GM21786 (cell line): ENCODE measurements around the gene PAFAH2.

Experiments used
- ATAC-seq: cut with Tn5 transposase; IDR thresholded peaks from one replicate; pipeline ENCODE4 v1.9.1; 2021; ENCODE audit not compliant: unreplicated experiment

The PAFAH2 gene

DNA sequence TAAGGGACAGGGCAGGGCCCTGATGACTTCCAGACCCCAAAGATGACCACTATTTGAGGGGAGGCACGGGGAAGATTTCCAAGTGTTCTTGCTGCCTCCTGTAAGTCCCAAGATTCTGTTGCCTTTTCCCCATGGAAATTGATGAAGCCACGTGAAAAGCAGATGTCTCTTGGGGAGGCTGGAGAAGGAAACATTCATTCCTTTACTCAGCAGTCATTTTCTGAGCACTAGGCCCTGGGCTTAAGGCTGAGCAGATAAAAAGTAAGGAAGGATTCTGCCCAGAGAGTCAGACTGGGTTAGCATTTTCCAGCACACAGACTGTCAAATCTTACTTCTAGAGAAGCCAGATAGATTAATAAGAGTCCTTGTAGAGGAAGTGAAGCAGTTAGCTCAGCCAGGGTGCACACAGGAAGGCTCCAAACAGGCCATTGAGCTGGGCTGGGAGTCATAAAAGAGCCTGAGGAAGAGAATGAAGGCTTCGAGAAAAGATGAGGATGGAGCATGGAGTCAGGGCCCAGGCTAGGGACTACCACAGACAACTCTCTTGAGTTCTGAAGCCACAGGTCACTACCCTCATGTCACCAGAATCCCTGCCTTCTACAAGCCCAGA, 33.9 kb upstream of the PAFAH2 start:
- no peak for ATAC-seq

- ATAC-seq = no peak
Measured at GRCh38 chr1:26031196-26031595, 33.3 kb upstream of the PAFAH2 start.

- ATAC-seq = no peak
Measured at GRCh38 chr1:26029864-26030481, 32.1 kb upstream of the PAFAH2 start.

- no peak for ATAC-seq
Measured at GRCh38 chr1:26029054-26029863, 31.4 kb upstream of the PAFAH2 start.

- ATAC-seq = no peak
Measured at GRCh38 chr1:26028490-26028980, 30.7 kb upstream of the PAFAH2 start.

- ATAC-seq = no peak
Measured at GRCh38 chr1:26027716-26028489, 30.0 kb upstream of the PAFAH2 start.

DNA sequence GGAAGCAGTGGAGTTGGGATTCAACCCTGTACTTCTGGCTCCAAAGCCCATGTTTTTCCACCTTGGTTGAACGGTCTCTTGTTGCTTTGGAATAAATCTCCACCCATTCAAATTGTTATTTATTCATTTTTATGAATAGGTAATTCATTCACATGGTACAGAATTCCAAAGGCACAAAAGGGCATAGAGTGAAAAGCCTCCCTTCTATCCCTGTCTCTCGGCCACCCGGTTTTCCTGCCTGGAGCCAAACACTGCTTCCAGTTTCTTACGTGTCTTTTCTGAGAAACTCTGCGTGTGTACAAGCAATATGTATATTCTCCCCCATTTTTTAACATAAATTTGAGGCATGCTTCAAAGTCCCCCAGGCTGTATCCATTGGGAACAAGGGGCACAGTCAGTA, 27.7 kb upstream of the PAFAH2 start:
- no peak for ATAC-seq

DNA sequence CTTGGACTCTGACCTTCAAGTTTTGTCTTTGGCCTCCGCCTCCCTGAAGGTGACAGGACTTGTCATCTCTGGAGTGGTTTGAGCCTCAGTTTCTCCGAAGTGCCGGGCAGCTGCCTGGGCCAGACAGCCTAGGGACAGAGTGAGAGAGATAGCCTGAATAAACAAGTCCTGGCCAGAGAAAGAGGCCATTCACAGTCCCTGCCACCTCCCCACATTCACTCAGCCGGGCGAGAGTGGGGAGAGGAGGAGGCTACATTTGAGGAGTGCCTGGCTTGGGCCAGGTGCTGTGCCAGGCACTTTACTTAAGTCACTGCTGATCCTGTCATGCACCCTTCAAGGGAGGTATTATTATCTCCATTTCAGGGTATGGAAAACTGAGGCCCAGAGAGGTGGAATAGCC, 27.2 kb upstream of the PAFAH2 start:
- no peak for ATAC-seq

DNA sequence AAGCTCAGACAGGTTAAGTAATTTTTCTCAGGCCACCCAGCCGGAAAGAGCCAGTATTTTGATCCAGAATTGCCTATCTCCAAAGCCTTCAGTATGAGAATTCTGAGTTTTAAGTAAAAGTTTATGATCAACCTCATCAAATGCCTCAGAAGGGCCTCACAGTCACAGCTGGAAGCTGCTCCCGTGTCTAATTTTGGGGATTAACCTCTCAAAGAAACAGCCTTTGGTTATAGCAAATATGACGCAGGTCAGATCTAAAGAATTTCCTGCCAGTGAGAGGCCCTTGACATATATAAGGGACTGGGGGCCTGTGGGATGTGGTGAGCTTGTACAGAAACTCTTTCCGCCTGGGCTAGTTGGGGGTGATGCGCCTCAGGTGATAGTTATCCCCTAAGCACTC, 26.0 kb upstream of the PAFAH2 start:
- ATAC-seq = no peak

DNA sequence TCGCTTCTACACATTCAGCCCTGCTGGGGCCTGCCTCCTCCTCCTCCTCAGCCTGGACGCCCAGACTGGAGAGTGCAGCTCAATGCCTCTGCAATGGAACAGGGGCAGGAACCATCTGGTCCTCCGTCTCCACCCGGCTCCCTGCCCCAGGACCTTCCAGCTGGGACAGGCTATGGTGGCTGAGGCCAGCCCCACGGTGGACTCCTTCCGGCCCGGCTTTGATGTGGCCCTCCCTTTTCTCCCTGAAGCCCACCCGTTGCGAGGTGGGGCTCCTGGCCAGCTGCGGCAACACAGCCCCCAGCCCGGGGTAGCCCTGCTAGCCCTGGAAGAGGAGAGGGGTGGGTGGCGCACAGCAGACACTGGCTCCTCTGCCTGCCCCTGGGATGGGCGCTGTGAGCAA, 25.1 kb upstream of the PAFAH2 start:
- ATAC-seq = no peak

GRCh38 chr1:26022404-26022779, 24.5 kb upstream of the PAFAH2 start:
- ATAC-seq = no peak

DNA sequence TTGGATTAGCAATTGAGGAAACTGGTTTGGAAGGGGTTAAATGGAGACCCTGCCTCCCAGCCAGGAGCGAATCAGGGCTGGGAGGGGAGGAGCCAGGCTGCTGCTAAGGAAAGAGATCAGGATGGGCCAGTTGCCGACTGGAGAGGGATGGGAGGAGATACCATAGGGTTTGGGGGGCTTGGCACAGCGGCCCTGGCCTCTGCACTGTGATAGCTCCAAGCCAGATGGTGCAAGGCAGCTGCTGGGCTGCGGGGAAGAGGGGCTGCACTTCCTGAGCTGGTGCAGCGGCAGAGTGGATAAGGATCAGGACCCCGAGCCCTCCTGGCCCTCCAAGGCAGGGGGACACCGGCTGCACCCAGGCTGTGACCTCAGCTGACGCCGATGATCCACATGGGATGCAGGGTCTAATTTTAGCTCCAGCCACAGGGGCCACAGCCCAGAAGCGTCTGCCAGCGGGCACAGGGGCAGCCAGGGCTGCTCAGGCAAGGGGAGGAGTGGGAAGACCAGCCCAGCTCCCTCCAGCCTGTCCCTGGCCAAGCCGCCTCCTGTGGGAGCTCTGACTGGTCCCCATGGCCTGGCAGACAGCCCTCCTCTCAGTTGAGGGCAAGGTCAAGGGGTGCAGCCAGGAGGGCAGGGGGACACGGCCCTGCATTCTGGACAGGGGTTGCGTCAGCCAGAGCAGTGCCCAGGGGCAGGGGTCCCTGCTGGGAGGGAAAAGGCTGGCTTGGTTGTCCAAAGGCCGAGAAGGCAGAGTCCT, 24.0 kb upstream of the PAFAH2 start, which contains the start of gene EXTL1:
Gene EXTL1 (plus strand): TSS at position 129 of the 757 bp plus-strand sequence. CDS start 872 bp downstream, outside the sequence.
- ATAC-seq = no peak

DNA sequence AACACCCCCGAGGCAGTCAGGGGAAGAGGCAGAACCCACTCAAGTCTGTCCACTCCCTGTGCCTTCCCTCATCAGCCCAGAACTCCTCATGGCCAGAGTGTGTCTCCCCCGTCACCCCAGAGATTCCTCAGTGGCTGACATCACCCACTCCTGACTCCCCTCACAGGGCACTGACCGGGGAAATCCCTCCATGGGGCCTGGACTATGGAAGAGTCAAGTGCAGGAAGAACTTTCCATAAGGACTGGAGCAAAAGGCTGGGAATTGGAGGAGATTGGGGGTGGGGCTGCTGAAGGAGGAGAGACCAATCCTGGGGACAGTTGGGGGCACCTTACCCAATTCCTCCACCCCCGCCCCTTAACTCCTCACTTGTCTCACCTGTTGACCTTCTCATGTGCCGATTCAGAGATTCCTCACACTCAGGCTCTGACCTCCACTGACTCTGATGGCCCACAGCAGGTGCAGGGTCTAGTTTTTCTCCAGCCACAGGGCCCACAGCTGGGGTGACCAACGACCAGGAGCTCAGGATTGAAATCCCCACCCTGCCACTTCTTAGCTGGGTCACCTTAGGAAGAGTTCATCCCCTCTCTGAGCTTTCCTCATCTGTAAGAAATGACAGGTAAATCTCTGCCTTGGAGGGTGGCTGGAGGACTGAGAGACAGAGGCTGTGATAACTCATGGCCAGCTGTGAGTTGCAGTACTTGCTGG, 23.2 kb upstream of the PAFAH2 start:
- ATAC-seq = no peak

DNA sequence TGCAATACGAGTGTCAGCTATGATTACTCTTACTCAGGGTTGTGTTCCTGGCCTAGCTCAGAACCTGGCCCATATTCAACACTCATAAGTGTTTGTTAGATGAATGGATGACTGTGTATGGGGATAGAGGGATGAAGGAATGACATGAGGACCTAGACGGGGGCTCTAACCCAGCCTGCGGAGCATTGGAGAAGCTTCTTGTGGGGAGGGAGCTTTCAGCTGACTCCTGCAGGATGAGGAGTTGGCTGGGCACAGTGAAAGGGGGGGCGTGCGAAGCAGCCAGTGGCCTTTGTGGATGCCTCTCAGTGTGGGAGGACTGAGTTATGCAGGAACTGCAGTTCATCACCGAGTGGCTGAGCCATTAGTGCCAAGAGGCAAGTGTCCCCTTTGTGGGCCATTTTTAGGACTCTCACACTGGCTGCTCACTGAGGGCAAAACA, 22.5 kb upstream of the PAFAH2 start:
- ATAC-seq = no peak

GRCh38 chr1:26019641-26020315, 21.9 kb upstream of the PAFAH2 start:
- no peak for ATAC-seq

DNA sequence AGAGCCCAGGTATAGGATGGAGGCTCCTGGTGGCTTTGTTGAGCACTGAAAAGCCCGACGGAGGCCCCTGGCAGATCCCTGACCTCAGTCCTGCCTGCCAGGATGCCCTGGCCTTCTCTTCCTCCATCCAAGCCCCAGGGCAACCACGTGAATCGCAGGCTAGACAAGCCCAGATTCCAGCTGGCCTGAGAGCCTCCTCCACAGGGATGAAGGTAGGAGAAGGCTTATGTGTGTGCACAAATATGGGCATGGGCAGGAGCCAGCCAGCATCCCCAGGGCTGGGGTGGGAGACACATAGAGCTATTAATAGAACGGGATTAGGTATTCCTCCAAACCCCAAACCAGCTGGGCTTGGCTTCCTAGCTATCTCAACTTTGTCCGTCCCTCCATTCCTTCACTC, 19.7 kb upstream of the PAFAH2 start:
- no peak for ATAC-seq

- no peak for ATAC-seq
Measured at GRCh38 chr1:26016953-26017545, 19.2 kb upstream of the PAFAH2 start.

GRCh38 chr1:26016258-26016952, 18.5 kb upstream of the PAFAH2 start:
- no peak for ATAC-seq
